HG03521 (cell line): ENCODE results near the gene PCDHA9.
"Not testable (repeated sequence)": the region's sequence is repeated elsewhere in the genome, so short reads cannot be mapped to it uniquely, and the experiment has no call there.

ENCODE experiments used
- ATAC-seq: cut with Tn5 transposase; IDR thresholded peaks from one replicate; pipeline ENCODE4 v1.9.1; 2021; ENCODE audit warnings: mild to moderate bottlenecking, moderate library complexity; ENCODE audit not compliant: unreplicated experiment

Gene PCDHA9

GRCh38 chr5:140835622-140836510, 12.3 kb upstream of the PCDHA9 start:
- no peak for ATAC-seq

- ATAC-seq, result no peak
These were observed 6.9 kb upstream of the PCDHA9 start, which contains the start of gene PCDHA8 for GRCh38 chr5:140840978-140841962. Gene PCDHA8 (plus strand): TSS chr5:140841187. CDS start chr5:140841322, 135 bp downstream.

- ATAC-seq, result no peak
These were observed 5.1 kb upstream of the PCDHA9 start for GRCh38 chr5:140842798-140843733.

GRCh38 chr5:140849831-140850634, 1.9 kb downstream of the PCDHA9 start:
- ATAC-seq, result not testable (repeated sequence)

- no peak for ATAC-seq
These were observed 7.8 kb downstream of the PCDHA9 start, which contains the start of gene PCDHA10 for GRCh38 chr5:140855772-140856674. Gene PCDHA10 (plus strand): TSS chr5:140855897. CDS start chr5:140856049, 152 bp downstream.

- ATAC-seq, result no peak
These were observed 9.2 kb downstream of the PCDHA9 start for GRCh38 chr5:140857177-140857986.

GRCh38 chr5:140857987-140858240, 9.7 kb downstream of the PCDHA9 start:
- ATAC-seq, result no peak

- no peak for ATAC-seq
These were observed 14.5 kb downstream of the PCDHA9 start for GRCh38 chr5:140862441-140863295.

GRCh38 chr5:140868721-140869554, 20.8 kb downstream of the PCDHA9 start, which contains the start of gene PCDHA11:
Gene PCDHA11 (plus strand): TSS chr5:140868957. CDS start chr5:140869104, 147 bp downstream.
- ATAC-seq, result no peak

- no peak for ATAC-seq
These were observed 21.3 kb downstream of the PCDHA9 start for GRCh38 chr5:140869555-140869886.

GRCh38 chr5:140870221-140871201, 22.3 kb downstream of the PCDHA9 start:
- no peak for ATAC-seq

- no peak for ATAC-seq
These were observed 27.2 kb downstream of the PCDHA9 start, which contains the start of gene PCDHA12 for GRCh38 chr5:140875085-140876065. Gene PCDHA12 (plus strand): TSS chr5:140875308. CDS start chr5:140875473, 165 bp downstream.

- ATAC-seq, result not testable (repeated sequence)
These were observed 28.5 kb downstream of the PCDHA9 start for GRCh38 chr5:140876541-140877261.
